Panc1 (cell line): ENCODE measurements around the gene ITM2B. TPM values are rescaled to one million over a fixed set of nuclear protein-coding genes. Genes with fewer than 3 reads are reported as not detected.

Experiments
- ATAC-seq: fragments of 200-7000 bp; cut with Tn5 transposase; 2 replicates; pipeline ENCODE4 v1.9.1; 2020; ENCODE audit warnings: mild to moderate bottlenecking, moderate library complexity
- BruUV-seq: library from RNA; stranded (reverse); fragments of 400-500 nt; replicated peaks from 2 replicates; lab custom pipeline; 2021; lab: Mats Ljungman, UMichigan
- CTCF ChIA-PET: fragments of 300-600 bp; sonication (Branson Sonifier 250); formaldehyde crosslinking; loops from one replicate; lab custom pipeline; 2022; ENCODE audit warnings: antibody characterized with exemption; lab: Charles Lee
- POLR2A ChIA-PET: fragments of 300-600 bp; sonication (Branson Sonifier 250); formaldehyde crosslinking; loops from one replicate; lab custom pipeline; 2022; ENCODE audit warnings: antibody characterized with exemption; lab: Charles Lee
- DNase-seq: peaks from one replicate; pipeline ENCODE4 v3.0.0-alpha.2; 2010; ENCODE audit warnings: low read depth, low spot score
- H3K27ac ChIP-seq: 2 replicates; pipeline ENCODE4 v1.5.1; 2011; ENCODE audit warnings: mild to moderate bottlenecking, low read length, inconsistent platforms
- H3K27me3 ChIP-seq: fragments of 200-500 bp; sonication (Bioruptor generic); 2 replicates; pipeline ENCODE4 v1.6.0; 2014; ENCODE audit warnings: low read length, inconsistent platforms; ENCODE audit not compliant: control insufficient read depth, insufficient read depth
- H3K36me3 ChIP-seq: fragments of 200-500 bp; sonication (Bioruptor generic); 2 replicates; pipeline ENCODE4 v1.5.1; 2014; ENCODE audit warnings: inconsistent platforms, mild to moderate bottlenecking, low read length, moderate library complexity; ENCODE audit not compliant: control insufficient read depth, insufficient read depth
- H3K4me1 ChIP-seq: 2 replicates; pipeline ENCODE4 v1.5.1; 2011; ENCODE audit warnings: inconsistent platforms, mild to moderate bottlenecking, low read length, moderate library complexity; ENCODE audit not compliant: control insufficient read depth, insufficient read depth
- H3K4me3 ChIP-seq, 2 experiments: 2 replicates each; pipeline ENCODE4 v1.5.1; 2011 to 2012; ENCODE audit warnings: low read depth in 2 of 2, low read length in 2 of 2, mild to moderate bottlenecking in 2 of 2, inconsistent platforms in 1 of 2, moderate library complexity in 1 of 2
- H3K9me3 ChIP-seq: fragments of 200-500 bp; sonication (Bioruptor generic); 2 replicates; pipeline ENCODE4 v1.5.1; 2014; ENCODE audit warnings: low read depth, mild to moderate bottlenecking, inconsistent platforms, low read length, moderate library complexity; ENCODE audit not compliant: control insufficient read depth, insufficient read depth
- CTCF ChIP-seq: fragments of 450-650 bp; IDR thresholded peaks from 2 replicates; pipeline ENCODE4 v1.5.1; 2017; ENCODE audit warnings: mild to moderate bottlenecking
- POLR2AphosphoS5 ChIP-seq: IDR thresholded peaks from 2 replicates; pipeline ENCODE4 v1.6.1; 2012; ENCODE audit warnings: mild to moderate bottlenecking, low read depth, low read length, moderate library complexity
- REST ChIP-seq, 2 experiments: IDR thresholded peaks; 2 replicates each; pipeline ENCODE4 v1.6.1; 2011 to 2012; ENCODE audit warnings: low read depth in 2 of 2, control low read depth in 1 of 2, low read length in 1 of 2, mild to moderate bottlenecking in 1 of 2, moderate library complexity in 1 of 2; ENCODE audit not compliant: insufficient read depth in 1 of 2
- SIN3A ChIP-seq: IDR thresholded peaks from 2 replicates; pipeline ENCODE4 v1.6.1; 2012; ENCODE audit warnings: low read depth, mild to moderate bottlenecking, low read length, moderate library complexity, borderline replicate concordance; ENCODE audit not compliant: insufficient read depth
- TCF7L2 ChIP-seq: IDR thresholded peaks from 2 replicates; pipeline ENCODE4 v1.6.1; 2011; ENCODE audit warnings: mild to moderate bottlenecking, low read depth, low read length, inconsistent platforms
- in situ Hi-C: cut with HindIII; loops from 2 replicates; pipeline ENCODE4 v1.10.0; 2016; ENCODE audit warnings: low sequenced_read_pairs, low pct_unique_long_range_greater_than_20kb
- intact Hi-C: fragments of 100-400 bp; cut with micrococcal nuclease; formaldehyde crosslinking; loops from one replicate; pipeline ENCODE4 v1.10.0; 2022; ENCODE audit not compliant: unreplicated experiment
- total RNA-seq: library from RNA; stranded (reverse); gene quantifications from one replicate; pipeline ENCODE4 v1.2.1, GENCODE V29; 2021; ENCODE audit not compliant: unreplicated experiment

ITM2B gene
- total RNA-seq, 1 experiment from 2014 or later: 156 TPM

- no peak for DNase-seq
- H3K4me3 ChIP-seq: peak overlapping the region; percentile 75 to 86
- peak overlapping the region; percentile 73 for H3K27ac ChIP-seq
- ChIA-PET CTCF (interaction anchor here (0.7 to 1.4 kb wide), 2 partner anchors 106 to 115 kb away, joined by 3 read pairs; no protein-coding TSS in a partner anchor), POLR2A (no interaction called here)
- H3K4me1 ChIP-seq: peaks cover 31% of the 10 kb centered on the region
- no TSS peak for BruUV-seq
- H3K27me3 ChIP-seq: no peaks in the 10 kb centered on the region
- TF ChIP-seq SIN3A: no peak
- TF ChIP-seq REST (IDR thresholded peaks at IDR 0.05; ENCODE audit: insufficient read depth in 1 of 2, low read depth in 2 of 2, low read length in 1 of 2): no peak
- no peak for TF ChIP-seq CTCF
- no peak for TF ChIP-seq TCF7L2
- no peak for TF ChIP-seq POLR2AphosphoS5
- intact Hi-C loops: loop anchor here (5.0 kb wide), 1 partner anchor 105 kb away; no protein-coding TSS in a partner anchor
- in situ Hi-C loops: no loop called here
- peak; percentile 75 for ATAC-seq
- peaks cover 2% of the 10 kb centered on the region; the same call in 1 of the 2 replicates for H3K36me3 ChIP-seq
- H3K9me3 ChIP-seq: no peaks in the 10 kb centered on the region
Measured at GRCh38 chr13:48232420-48233045, 473 bp upstream of the ITM2B start.

GRCh38 chr13:48233889-48234488 is 983 bp downstream of the ITM2B start:
- no peak for DNase-seq
- CTCF ChIA-PET: no interaction called here
- in situ Hi-C loops (no loop called here), intact Hi-C loops (loop anchor here (5.0 kb wide), 1 partner anchor 107 kb away; no protein-coding TSS in a partner anchor)
- TF ChIP-seq SIN3A (no peak), POLR2AphosphoS5 (no peak), REST (IDR thresholded peaks at IDR 0.05; ENCODE audit: insufficient read depth in 1 of 2, low read depth in 2 of 2, low read length in 1 of 2) (no peak), TCF7L2 (no peak), CTCF (no peak)
- H3K36me3 ChIP-seq: peaks cover 2% of the 10 kb centered on the region; the same call in 1 of the 2 replicates
- no peak for ATAC-seq
- POLR2A ChIA-PET: no interaction called here
- peak overlapping the region; percentile 75 to 86 for H3K4me3 ChIP-seq
- no peaks in the 10 kb centered on the region for H3K9me3 ChIP-seq
- H3K4me1 ChIP-seq: peaks cover 31% of the 10 kb centered on the region
- TSS peak; percentile 59 for BruUV-seq
- peak overlapping the region; percentile 82 for H3K27ac ChIP-seq
- no peaks in the 10 kb centered on the region for H3K27me3 ChIP-seq
